GM23338 (cell line): ENCODE results near the gene MDN1. TPM values are rescaled to one million over a fixed set of nuclear protein-coding genes. Genes with fewer than 3 reads are reported as not detected.

Experiments
- ATAC-seq: fragments of 200-7000 bp; cut with Tn5 transposase; 3 replicates; pipeline ENCODE4 v1.9.1; 2020
- DNase-seq: peaks from one replicate; pipeline ENCODE4 v3.0.0-alpha.2; 2015; ENCODE audit warnings: low spot score
- H2AFZ ChIP-seq: fragments of 200-600 bp; sonication (generic); 2 replicates; pipeline ENCODE4 v1.8.0; 2016; ENCODE audit warnings: antibody characterized with exemption, mild to moderate bottlenecking, moderate library complexity
- H3F3A ChIP-seq: fragments of 200-600 bp; sonication (generic); replicated peaks from 2 replicates; pipeline ENCODE4 v1.8.0; 2017; ENCODE audit warnings: antibody characterized with exemption, mixed run types, low read depth
- H3K27ac ChIP-seq: fragments of 200-600 bp; sonication (generic); 2 replicates; pipeline ENCODE4 v1.6.1; 2016; ENCODE audit warnings: low read depth
- H3K27me3 ChIP-seq: fragments of 200-600 bp; sonication (generic); 2 replicates; pipeline ENCODE4 v1.8.0; 2016; ENCODE audit warnings: mild to moderate bottlenecking, mixed run types, moderate library complexity; ENCODE audit not compliant: insufficient read depth
- H3K36me3 ChIP-seq: fragments of 200-600 bp; sonication (generic); 2 replicates; pipeline ENCODE4 v1.8.0; 2016; ENCODE audit warnings: mild to moderate bottlenecking; ENCODE audit not compliant: insufficient read depth
- H3K4me1 ChIP-seq: fragments of 200-600 bp; sonication (generic); 2 replicates; pipeline ENCODE4 v1.8.0; 2016; ENCODE audit warnings: mild to moderate bottlenecking, moderate library complexity; ENCODE audit not compliant: insufficient read depth
- H3K4me2 ChIP-seq: fragments of 200-600 bp; sonication (generic); 2 replicates; pipeline ENCODE4 v1.7.1; 2017; ENCODE audit warnings: mixed run types
- H3K4me3 ChIP-seq: fragments of 200-600 bp; sonication (generic); 2 replicates; pipeline ENCODE4 v1.6.1; 2016; ENCODE audit warnings: mixed run types
- H3K79me2 ChIP-seq: fragments of 200-600 bp; sonication (generic); replicated peaks from 2 replicates; pipeline ENCODE4 v1.8.0; 2017; ENCODE audit warnings: mild to moderate bottlenecking; ENCODE audit not compliant: insufficient read depth
- H3K9me2 ChIP-seq: fragments of 200-600 bp; sonication (generic); 2 replicates; pipeline ENCODE4 v1.8.0; 2017; ENCODE audit not compliant: insufficient read depth
- H4K20me1 ChIP-seq: fragments of 200-600 bp; sonication (generic); replicated peaks from 2 replicates; pipeline ENCODE4 v1.8.0; 2017; ENCODE audit warnings: mild to moderate bottlenecking; ENCODE audit not compliant: insufficient read depth
- H3K27ac Mint-ChIP-seq: 2 replicates; pipeline ENCODE4 v1.8.0; 2020; ENCODE audit warnings: inconsistent platforms, mild to moderate bottlenecking, moderate library complexity, mixed read lengths
- H3K27me3 Mint-ChIP-seq: 3 replicates; pipeline ENCODE4 v1.8.0; 2022; ENCODE audit warnings: low read depth, mild to moderate bottlenecking, moderate library complexity, mixed read lengths, inconsistent platforms; ENCODE audit not compliant: insufficient read depth, poor library complexity
- H3K36me3 Mint-ChIP-seq: 3 replicates; pipeline ENCODE4 v1.8.0; 2021; ENCODE audit warnings: low read depth, mild to moderate bottlenecking, inconsistent platforms, moderate library complexity, mixed read lengths
- H3K4me1 Mint-ChIP-seq: 3 replicates; pipeline ENCODE4 v1.8.0; 2020; ENCODE audit warnings: mild to moderate bottlenecking, inconsistent platforms, mixed read lengths
- H3K4me3 Mint-ChIP-seq: 3 replicates; pipeline ENCODE4 v1.8.0; 2021; ENCODE audit warnings: moderate library complexity, mild to moderate bottlenecking, inconsistent platforms, mixed read lengths
- H3K9me3 Mint-ChIP-seq: 3 replicates; pipeline ENCODE4 v1.8.0; 2020; ENCODE audit warnings: moderate library complexity, mild to moderate bottlenecking, inconsistent platforms, mixed read lengths
- CREB1 ChIP-seq: fragments of 250-450 bp; sonication (Bioruptor Pico); IDR thresholded peaks from 2 replicates; pipeline ENCODE4 v1.5.0; 2020; ENCODE audit warnings: low read depth, mild to moderate bottlenecking, moderate library complexity
- CTCF ChIP-seq, 2 experiments: fragments of 200-600 bp in 1 of 2; sonication (generic) in 1 of 2; conservative IDR thresholded peaks; 2 replicates each; pipeline versions ENCODE4 v1.5.1 to v1.6.1; 2016 to 2017; ENCODE audit warnings: antibody characterized with exemption in 2 of 2, low read depth in 2 of 2, mild to moderate bottlenecking in 2 of 2, moderate library complexity in 1 of 2
- ETS1 ChIP-seq: IDR thresholded peaks from 2 replicates; pipeline ENCODE4 v1.6.1; 2016; ENCODE audit warnings: antibody characterized with exemption
- EZH2 ChIP-seq: fragments of 200-600 bp; sonication (generic); IDR thresholded peaks from one replicate; pipeline ENCODE4 v1.8.0; 2017; ENCODE audit warnings: antibody characterized with exemption, mild to moderate bottlenecking, low read depth; ENCODE audit not compliant: unreplicated experiment
- EZH2phosphoT487 ChIP-seq: fragments of 200-600 bp; sonication (generic); IDR thresholded peaks from one replicate; pipeline ENCODE4 v1.8.1; 2018; ENCODE audit warnings: antibody characterized with exemption; ENCODE audit not compliant: unreplicated experiment
- JUNB ChIP-seq: IDR thresholded peaks from one replicate; pipeline ENCODE4 v1.6.1; 2016; ENCODE audit warnings: antibody characterized with exemption; ENCODE audit not compliant: unreplicated experiment
- NANOG ChIP-seq: IDR thresholded peaks from 2 replicates; pipeline ENCODE4 v1.6.1; 2016; ENCODE audit warnings: antibody characterized with exemption, borderline replicate concordance
- POLR2AphosphoS5 ChIP-seq: IDR thresholded peaks from 2 replicates; pipeline ENCODE4 v1.6.1; 2016; ENCODE audit warnings: antibody characterized with exemption, low read depth
- REST ChIP-seq: IDR thresholded peaks from one replicate; pipeline ENCODE4 v1.6.1; 2018; ENCODE audit warnings: antibody characterized with exemption; ENCODE audit not compliant: unreplicated experiment
- STAT1 ChIP-seq: IDR thresholded peaks from one replicate; pipeline ENCODE4 v1.6.1; 2016; ENCODE audit warnings: antibody characterized with exemption; ENCODE audit not compliant: unreplicated experiment
- ZNF114 ChIP-seq: fragments of 250-450 bp; sonication (Bioruptor Pico); IDR thresholded peaks from 2 replicates; pipeline ENCODE4 v1.5.0; 2020; ENCODE audit warnings: mild to moderate bottlenecking, moderate library complexity
- ZNF331 ChIP-seq: fragments of 250-450 bp; sonication (Bioruptor Pico); IDR thresholded peaks from 2 replicates; pipeline ENCODE4 v1.5.0; 2020; ENCODE audit warnings: low read depth, mild to moderate bottlenecking, moderate library complexity
- polyA plus RNA-seq: library from polyadenylated mRNA; unstranded; fragments of >200 nt; fragmentation: Nextera tagmentation; extraction: Ambion mirVana; gene quantifications from 2 replicates; pipeline ENCODE4 v1.2.1, GENCODE V29; 2016
- total RNA-seq: library from RNA; depleted of rRNA; stranded (reverse); fragments of >200 nt; shearing (Covaris generic); gene quantifications from 2 replicates; pipeline ENCODE4 v1.2.3, GENCODE V29; 2014

Gene MDN1
- total and polyA plus RNA-seq, 2 experiments from 2014 or later, result 165 to 217 TPM

- TF ChIP-seq CTCF (conservative IDR thresholded peaks at IDR 0.05; ENCODE audit: low read depth in 2 of 2), result no peak
- TF ChIP-seq JUNB, result no peak
- no peak for TF ChIP-seq ZNF331 (CRISPR knock-in tag)
- TF ChIP-seq STAT1, result no peak
- TF ChIP-seq POLR2AphosphoS5, result no peak
- TF ChIP-seq EZH2phosphoT487, result no peak
- no peak for TF ChIP-seq EZH2
- TF ChIP-seq CREB1 (CRISPR knock-in tag), result no peak
- TF ChIP-seq NANOG, result no peak
- no peak for TF ChIP-seq ZNF114 (CRISPR knock-in tag)
Observed at GRCh38 chr6:89685311-89685710, 134.3 kb downstream of the MDN1 start (continued).

- no peak overlapping the region for H2AFZ ChIP-seq
- no peaks in the 10 kb centered on the region for H3K9me2 ChIP-seq
- Mint-ChIP-seq H3K9me3 (no peaks in the 10 kb centered on the region), H3K4me3 (no peak overlapping the region), H3K27ac (0 out of 2 replicates have a peak overlapping the region, but pooled peaks have one; percentile 62), H3K27me3 (peaks cover 7% of the 10 kb centered on the region), H3K36me3 (peaks cover 98% of the 10 kb centered on the region), H3K4me1 (peaks cover 29% of the 10 kb centered on the region)
- H3K4me3 ChIP-seq, result no peak overlapping the region
- H3K36me3 ChIP-seq, result peaks cover 91% of the 10 kb centered on the region
- peaks cover 22% of the 10 kb centered on the region for H3K4me1 ChIP-seq
- H3F3A ChIP-seq, result peaks cover 25% of the 10 kb centered on the region; the same call in 1 of the 2 replicates
- H4K20me1 ChIP-seq, result no peaks in the 10 kb centered on the region
- H3K4me2 ChIP-seq, result no peak overlapping the region
- TF ChIP-seq CTCF (conservative IDR thresholded peaks at IDR 0.05; ENCODE audit: low read depth in 2 of 2), result peak in 1 of 2 experiments; percentile 25; a peak in 2 of 4 replicates
- TF ChIP-seq ETS1, result no peak
- no peak for TF ChIP-seq EZH2
- TF ChIP-seq ZNF331 (CRISPR knock-in tag), result no peak
- TF ChIP-seq NANOG, result no peak
- no peak for TF ChIP-seq EZH2phosphoT487
- no peak for TF ChIP-seq REST
- TF ChIP-seq JUNB, result no peak
- peak; percentile 15 for DNase-seq
- no peaks in the 10 kb centered on the region for H3K27me3 ChIP-seq
- peaks cover 4% of the 10 kb centered on the region; the same call in 1 of the 2 replicates for H3K79me2 ChIP-seq
- H3K27ac ChIP-seq, result peak overlapping the region; percentile 90; the same call in 1 of the 2 replicates
- no peak for ATAC-seq
Observed at GRCh38 chr6:89682991-89683390, 136.6 kb downstream of the MDN1 start.
